Esophagus muscularis mucosa (tissue), 4 donors: Measurements from ENCODE around the gene INO80D. TPM values are rescaled to one million over a fixed set of nuclear protein-coding genes. Genes with fewer than 3 reads are reported as not detected.

Experiments
- DNase-seq: peaks from one replicate; pipeline ENCODE4 v3.0.0-alpha.2; 2017; ENCODE audit errors: extremely low spot score
- H3K27ac ChIP-seq, 4 donors: fragments of 200-600 bp; sonication (generic); replicated peaks in 1 of 4; 1 replicate in 3 of 4; 2 replicates in 1 of 4; pipeline ENCODE4 v1.5.1; 2016 to 2019; ENCODE audit warnings: mild to moderate bottlenecking in 1 of 4
- H3K27me3 ChIP-seq, 4 donors: fragments of 200-600 bp; sonication (generic); one replicate each; pipeline versions ENCODE4 v1.5.1 to v1.6.0; 2016 to 2019
- H3K36me3 ChIP-seq, 4 donors: fragments of 200-600 bp; sonication (generic); one replicate each; pipeline ENCODE4 v1.5.1; 2016 to 2019
- H3K4me1 ChIP-seq, 4 donors: fragments of 200-600 bp; sonication (generic); one replicate each; pipeline ENCODE4 v1.5.1; 2016 to 2019
- H3K4me3 ChIP-seq, 4 donors: fragments of 200-600 bp; sonication (generic); 1 replicate in 2 of 4; 2 replicates in 2 of 4; pipeline ENCODE4 v1.5.1; 2016 to 2019; ENCODE audit warnings: mild to moderate bottlenecking in 4 of 4, moderate library complexity in 1 of 4
- H3K9me3 ChIP-seq, 4 donors: fragments of 200-600 bp; sonication (generic); 1 replicate in 3 of 4; 2 replicates in 1 of 4; pipeline ENCODE4 v1.5.1; 2016 to 2019
- CTCF ChIP-seq, 3 experiments: fragments of 200-600 bp in 2 of 3; fragments of 450-650 bp in 1 of 3; sonication (generic) in 2 of 3; IDR thresholded peaks; one replicate each; pipeline ENCODE4 v1.5.1; 2017 to 2019; ENCODE audit warnings: antibody characterized with exemption in 3 of 3, mild to moderate bottlenecking in 2 of 3, moderate library complexity in 1 of 3
- EP300 ChIP-seq: sonication (generic); formaldehyde crosslinking; IDR thresholded peaks from one replicate; pipeline ENCODE4 v1.6.1; 2017; ENCODE audit warnings: antibody characterized with exemption
- POLR2A ChIP-seq: fragments of 450-650 bp; IDR thresholded peaks from one replicate; pipeline ENCODE4 v1.6.1; 2017; ENCODE audit warnings: antibody characterized with exemption, moderate library complexity, mild to moderate bottlenecking, low read depth
- POLR2AphosphoS5 ChIP-seq, 2 donors: sonication (generic); formaldehyde crosslinking; IDR thresholded peaks; one replicate each; pipeline ENCODE4 v1.6.1; 2017; ENCODE audit warnings: antibody characterized with exemption in 2 of 2
- WGBS: methylation state at CpG from one replicate; pipeline ENCODE4 v1.1.5; 2018; 5-methylcytosine and 5-hydroxymethylcytosine counted together
- intact Hi-C: fragments of 100-400 bp; cut with DNase I; formaldehyde crosslinking; loops from one replicate; pipeline ENCODE4 v1.15.1; 2023
- total RNA-seq, 4 donors: library from RNA; depleted of rRNA; stranded (reverse); fragments of >200 nt; gene quantifications; one replicate each; pipeline versions ENCODE4 v1.1.0 to v1.2.1, GENCODE V29; 2016

INO80D gene
- total RNA-seq, 4 donors from 2014 or later, result 11.1 to 19.9 (median 16.2) TPM

- intact Hi-C loops, result no loop called here
- no peaks in the 10 kb centered on the region for H3K9me3 ChIP-seq
- no peak overlapping the region for H3K4me3 ChIP-seq
- 98% methylated on average over 3 of the region's 3 CpGs for WGBS
- no peaks in the 10 kb centered on the region for H3K4me1 ChIP-seq
- no peak for TF ChIP-seq POLR2AphosphoS5 (IDR thresholded peaks at IDR 0.05)
- TF ChIP-seq CTCF (IDR thresholded peaks at IDR 0.05), result no peak
- TF ChIP-seq POLR2A, result no peak
- no peak for TF ChIP-seq EP300
- H3K36me3 ChIP-seq, result peaks cover 0 to 72% (median 39%) of the 10 kb centered on the region in 4 donors
- no peak overlapping the region for H3K27ac ChIP-seq
- H3K27me3 ChIP-seq, result no peaks in the 10 kb centered on the region
- no peak for DNase-seq
These were observed 29.1 kb upstream of the INO80D start for GRCh38 chr2:206115026-206115578.

- DNase-seq, result no peak
- Histone ChIP-seq H3K27me3 (no peaks in the 10 kb centered on the region), H3K9me3 (no peaks in the 10 kb centered on the region), H3K4me1 (no peaks in the 10 kb centered on the region), H3K4me3 (no peak overlapping the region), H3K36me3 (peaks cover 0 to 51% (median 26%) of the 10 kb centered on the region in 4 donors), H3K27ac (no peak overlapping the region)
- TF ChIP-seq CTCF (IDR thresholded peaks at IDR 0.05), result no peak
- TF ChIP-seq EP300, result no peak
- no peak for TF ChIP-seq POLR2A
- TF ChIP-seq POLR2AphosphoS5 (IDR thresholded peaks at IDR 0.05), result no peak
- 99% methylated on average over 6 of the region's 7 CpGs for WGBS
- intact Hi-C loops, result no loop called here
These were observed 27.0 kb upstream of the INO80D start for GRCh38 chr2:206112846-206113547.

DNA sequence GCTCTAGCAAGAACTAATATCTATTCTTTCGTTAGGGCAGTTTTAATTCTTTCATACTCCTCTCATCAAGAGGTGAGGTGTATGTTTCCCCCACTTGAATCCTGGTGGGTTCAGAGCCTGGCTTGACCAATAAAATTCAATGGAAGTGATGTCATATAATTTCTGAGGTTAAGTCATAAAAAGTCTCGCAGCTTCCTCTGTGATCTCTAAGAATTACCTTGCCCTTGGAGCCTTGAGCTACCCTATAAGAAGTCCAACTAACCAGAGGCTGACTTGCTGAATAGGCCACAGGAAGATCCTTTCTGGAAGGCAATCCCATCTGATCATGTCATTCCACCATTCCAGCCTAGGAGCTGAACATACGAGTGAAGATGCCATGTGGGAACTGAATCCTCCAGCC is 26.1 kb upstream of the INO80D start:
- intact Hi-C loops, result no loop called here
- TF ChIP-seq CTCF (IDR thresholded peaks at IDR 0.05) (no peak), POLR2AphosphoS5 (IDR thresholded peaks at IDR 0.05) (no peak)
- WGBS, result 99% methylated on average over 3 of the region's 3 CpGs
- no peak for DNase-seq
- Histone ChIP-seq H3K36me3 (peaks cover 0 to 44% (median 21%) of the 10 kb centered on the region in 4 donors), H3K9me3 (no peaks in the 10 kb centered on the region), H3K4me1 (no peaks in the 10 kb centered on the region), H3K4me3 (no peak overlapping the region), H3K27ac (no peak overlapping the region), H3K27me3 (no peaks in the 10 kb centered on the region)

DNA sequence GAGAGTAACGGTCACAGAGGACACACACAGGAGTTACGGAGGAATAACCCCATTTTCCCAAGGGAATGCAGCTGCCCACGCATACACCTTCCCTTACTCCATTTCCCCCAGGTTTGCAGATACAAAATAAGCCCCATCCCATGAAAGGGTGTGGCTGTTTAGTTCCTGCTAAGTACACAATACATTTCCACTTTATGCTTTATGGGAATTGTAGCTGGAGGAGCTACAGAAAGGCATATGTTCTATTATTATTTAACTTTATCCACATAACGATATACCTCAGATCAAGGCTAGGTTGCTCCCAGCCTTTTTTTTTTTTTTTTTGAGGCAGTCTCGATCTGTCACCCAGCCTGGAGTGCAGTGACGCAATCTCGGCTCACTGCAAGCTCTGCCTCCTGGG is 22.7 kb upstream of the INO80D start:
- no peaks in the 10 kb centered on the region for H3K4me1 ChIP-seq
- intact Hi-C loops, result no loop called here
- no peak for DNase-seq
- no peak overlapping the region for H3K27ac ChIP-seq
- H3K36me3 ChIP-seq, result peaks cover 0 to 37% (median 7%) of the 10 kb centered on the region in 4 donors
- H3K9me3 ChIP-seq, result no peaks in the 10 kb centered on the region
- H3K4me3 ChIP-seq, result no peak overlapping the region
- TF ChIP-seq EP300, result no peak
- TF ChIP-seq POLR2AphosphoS5 (IDR thresholded peaks at IDR 0.05), result no peak
- no peak for TF ChIP-seq CTCF (IDR thresholded peaks at IDR 0.05)
- TF ChIP-seq POLR2A, result no peak
- 75% methylated on average over 7 of the region's 7 CpGs for WGBS
- H3K27me3 ChIP-seq, result no peaks in the 10 kb centered on the region
